Measurements from ENCODE around the gene SYNGAP1.

The SYNGAP1 gene

DNA sequence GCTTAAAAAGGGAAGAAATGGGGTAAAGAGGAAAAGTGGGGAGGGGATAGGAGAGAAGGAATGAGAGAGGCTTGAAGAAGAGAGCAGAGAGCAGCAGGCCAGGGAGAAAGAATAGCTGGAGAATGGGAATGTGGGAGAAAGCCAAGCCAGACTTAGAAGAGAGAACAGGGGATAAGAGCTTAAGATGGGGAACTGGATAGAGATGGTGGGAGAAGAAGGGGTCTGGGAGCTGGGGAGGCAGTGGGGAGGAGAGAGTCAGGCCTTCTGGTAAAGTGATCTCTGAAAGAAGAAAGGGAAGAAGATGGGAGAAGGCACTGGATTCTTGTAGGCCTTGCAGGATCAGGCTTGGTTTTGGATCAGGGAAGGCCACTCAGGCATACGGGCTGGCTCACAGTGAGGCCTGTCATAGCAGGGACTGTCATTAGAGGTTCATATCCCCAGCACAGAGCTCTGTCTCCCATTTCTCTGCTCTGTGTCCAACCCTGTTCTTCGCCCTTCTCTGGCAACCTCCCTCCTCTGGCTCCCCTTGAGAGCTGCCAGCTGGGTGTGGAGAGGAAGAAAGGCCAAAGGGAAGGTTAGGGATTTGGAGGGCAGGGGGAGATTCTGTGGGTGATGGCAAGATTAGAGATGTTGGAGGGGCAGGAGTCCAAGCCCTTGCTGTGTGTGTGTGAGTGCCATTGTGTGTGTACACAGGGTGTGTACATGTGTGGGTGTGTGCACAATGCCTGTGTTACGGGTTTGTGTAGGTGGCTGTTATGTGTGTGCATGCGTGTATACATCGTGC, 9.3 kb downstream of the SYNGAP1 start:
- TF ChIP-seq, protein P1, sequence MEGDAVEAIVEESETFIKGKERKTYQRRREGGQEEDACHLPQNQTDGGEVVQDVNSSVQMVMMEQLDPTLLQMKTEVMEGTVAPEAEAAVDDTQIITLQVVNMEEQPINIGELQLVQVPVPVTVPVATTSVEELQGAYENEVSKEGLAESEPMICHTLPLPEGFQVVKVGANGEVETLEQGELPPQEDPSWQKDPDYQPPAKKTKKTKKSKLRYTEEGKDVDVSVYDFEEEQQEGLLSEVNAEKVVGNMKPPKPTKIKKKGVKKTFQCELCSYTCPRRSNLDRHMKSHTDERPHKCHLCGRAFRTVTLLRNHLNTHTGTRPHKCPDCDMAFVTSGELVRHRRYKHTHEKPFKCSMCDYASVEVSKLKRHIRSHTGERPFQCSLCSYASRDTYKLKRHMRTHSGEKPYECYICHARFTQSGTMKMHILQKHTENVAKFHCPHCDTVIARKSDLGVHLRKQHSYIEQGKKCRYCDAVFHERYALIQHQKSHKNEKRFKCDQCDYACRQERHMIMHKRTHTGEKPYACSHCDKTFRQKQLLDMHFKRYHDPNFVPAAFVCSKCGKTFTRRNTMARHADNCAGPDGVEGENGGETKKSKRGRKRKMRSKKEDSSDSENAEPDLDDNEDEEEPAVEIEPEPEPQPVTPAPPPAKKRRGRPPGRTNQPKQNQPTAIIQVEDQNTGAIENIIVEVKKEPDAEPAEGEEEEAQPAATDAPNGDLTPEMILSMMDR (IDR thresholded peaks at IDR 0.05; ENCODE audit: extremely low read depth, insufficient read depth, missing control alignments): no peak
- peak; percentile 20 for DNase-seq (ENCODE audit: low spot score)
- in situ Hi-C loops (cut with MboI; ENCODE audit: low pct_unique_long_range_greater_than_20kb, low sequenced_read_pairs, unreplicated experiment): no loop called here

DNA sequence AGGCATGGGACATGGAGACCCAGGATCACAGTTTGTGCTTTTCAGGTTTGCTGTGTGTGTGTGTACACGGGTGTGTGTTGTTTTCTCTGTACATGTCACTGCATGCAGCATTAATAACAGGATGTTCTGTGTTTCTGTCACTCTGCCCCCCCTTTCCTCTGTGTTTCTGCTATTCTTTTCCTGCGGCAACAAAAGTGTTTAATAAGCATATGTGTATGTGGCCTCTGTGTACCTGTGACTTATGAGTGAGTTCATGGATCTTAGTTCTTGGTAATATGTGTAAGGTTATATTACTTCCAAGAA, 9.8 kb downstream of the SYNGAP1 start:
- TF ChIP-seq, protein P1 (IDR thresholded peaks at IDR 0.05; ENCODE audit: extremely low read depth, insufficient read depth, missing control alignments): no peak
- in situ Hi-C loops (cut with MboI; ENCODE audit: low pct_unique_long_range_greater_than_20kb, low sequenced_read_pairs, unreplicated experiment): no loop called here
- no peak for DNase-seq (ENCODE audit: low spot score)

DNA sequence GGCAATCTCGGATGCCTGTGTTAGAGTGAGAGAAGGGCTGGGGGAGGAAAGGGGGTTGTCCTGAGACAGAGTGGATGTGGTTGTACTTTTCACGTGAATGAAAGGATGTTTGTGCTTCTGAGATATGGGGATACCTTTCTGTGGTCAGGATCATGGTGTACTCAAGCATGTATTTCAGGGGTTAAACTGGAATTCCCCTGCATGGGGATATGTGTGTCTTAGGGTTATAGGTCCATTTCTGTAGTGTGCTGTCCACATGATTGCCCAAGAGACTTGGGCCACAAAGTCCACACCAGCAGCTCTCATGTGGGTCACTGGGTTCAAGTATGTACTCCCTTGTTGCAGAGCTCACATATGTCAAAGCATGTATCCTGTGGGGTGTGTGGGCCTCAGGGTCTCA, 10.5 kb downstream of the SYNGAP1 start:
- TF ChIP-seq, protein P1 (IDR thresholded peaks at IDR 0.05; ENCODE audit: extremely low read depth, insufficient read depth, missing control alignments): no peak
- DNase-seq (ENCODE audit: low spot score): peak; percentile 43
- in situ Hi-C loops (cut with MboI; ENCODE audit: low pct_unique_long_range_greater_than_20kb, low sequenced_read_pairs, unreplicated experiment): no loop called here

DNA sequence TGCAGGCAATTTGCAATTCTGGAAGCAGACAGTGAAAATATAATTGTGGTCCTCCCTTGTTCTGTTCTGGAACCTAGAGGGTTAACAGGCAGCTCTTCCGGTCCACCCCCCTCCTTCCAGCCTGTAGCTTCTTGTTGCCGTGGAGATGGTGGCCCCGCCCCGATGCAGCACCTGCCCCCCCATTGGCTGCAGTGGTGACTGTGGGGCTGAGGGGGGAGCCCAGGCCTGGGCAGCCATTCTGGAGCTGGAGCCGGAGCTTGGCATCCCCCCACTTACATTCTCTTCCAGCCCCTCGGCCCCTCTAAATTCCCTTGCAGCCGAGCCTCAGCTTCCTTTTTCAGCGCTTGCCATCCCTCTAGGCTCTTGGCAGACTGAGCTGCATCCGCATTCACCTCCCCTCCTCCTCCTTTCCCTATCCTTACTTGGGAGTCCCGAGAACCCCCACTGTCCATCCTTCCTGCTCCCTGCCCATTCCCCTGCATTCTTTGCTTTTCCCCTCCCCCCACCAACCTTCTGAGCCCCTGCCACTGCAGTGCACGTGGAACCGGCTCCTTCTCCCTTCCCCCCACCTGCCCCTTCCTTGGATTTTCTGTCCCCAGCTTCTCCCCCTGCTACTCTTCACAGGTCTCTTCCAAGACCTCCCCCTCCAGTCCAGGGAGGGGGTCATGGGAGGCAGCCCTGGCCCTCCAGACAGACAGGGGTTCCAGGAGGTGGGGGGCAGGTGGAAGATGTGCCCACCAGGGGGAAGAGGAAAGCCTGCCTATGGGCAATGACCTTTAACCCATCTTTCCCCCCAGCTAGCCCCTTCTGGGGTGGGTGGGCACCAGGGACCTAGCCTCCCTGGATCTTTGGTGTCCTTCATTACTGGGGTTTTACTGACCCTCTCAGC, 11.4 kb downstream of the SYNGAP1 start:
- peak; percentile 95 for DNase-seq (ENCODE audit: low spot score)
- in situ Hi-C loops (cut with MboI; ENCODE audit: low pct_unique_long_range_greater_than_20kb, low sequenced_read_pairs, unreplicated experiment): no loop called here
- TF ChIP-seq, protein P1 (IDR thresholded peaks at IDR 0.05; ENCODE audit: extremely low read depth, insufficient read depth, missing control alignments): no peak

DNA sequence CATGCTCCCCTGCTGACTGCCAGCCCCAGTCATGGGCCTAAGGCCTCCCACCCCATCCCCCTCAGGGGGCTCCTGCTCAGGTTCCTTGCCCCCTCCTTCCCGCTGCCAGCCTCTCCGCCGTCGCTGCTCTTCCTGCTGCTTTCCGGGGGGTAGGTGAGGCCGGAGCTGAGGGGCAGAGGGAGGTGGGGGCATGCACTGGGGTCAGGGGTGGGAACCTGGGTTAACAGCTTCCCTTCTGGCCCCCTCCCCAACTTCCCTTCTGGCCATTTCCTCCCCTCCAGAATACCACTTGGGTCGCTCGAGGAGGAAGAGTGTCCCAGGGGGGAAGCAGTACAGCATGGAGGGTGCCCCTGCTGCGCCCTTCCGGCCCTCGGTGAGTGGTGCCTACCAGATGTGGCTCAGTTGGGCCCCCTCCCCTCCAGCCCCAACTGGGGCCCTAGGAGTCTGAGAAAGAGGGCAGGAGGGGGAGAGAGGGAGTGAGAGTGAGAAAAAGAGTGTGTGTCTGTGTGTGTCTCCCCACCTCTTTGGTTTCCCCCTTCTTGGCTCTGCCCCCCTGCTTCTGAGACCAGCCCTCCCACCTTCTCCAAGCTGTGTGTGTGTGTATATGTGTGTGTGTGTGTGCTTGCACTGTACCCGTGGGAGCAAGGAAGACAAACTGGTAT, 12.1 kb downstream of the SYNGAP1 start:
- peak; percentile 58 for DNase-seq (ENCODE audit: low spot score)
- TF ChIP-seq, protein P1 (IDR thresholded peaks at IDR 0.05; ENCODE audit: extremely low read depth, insufficient read depth, missing control alignments): no peak
- in situ Hi-C loops (cut with MboI; ENCODE audit: low pct_unique_long_range_greater_than_20kb, low sequenced_read_pairs, unreplicated experiment): no loop called here

DNA sequence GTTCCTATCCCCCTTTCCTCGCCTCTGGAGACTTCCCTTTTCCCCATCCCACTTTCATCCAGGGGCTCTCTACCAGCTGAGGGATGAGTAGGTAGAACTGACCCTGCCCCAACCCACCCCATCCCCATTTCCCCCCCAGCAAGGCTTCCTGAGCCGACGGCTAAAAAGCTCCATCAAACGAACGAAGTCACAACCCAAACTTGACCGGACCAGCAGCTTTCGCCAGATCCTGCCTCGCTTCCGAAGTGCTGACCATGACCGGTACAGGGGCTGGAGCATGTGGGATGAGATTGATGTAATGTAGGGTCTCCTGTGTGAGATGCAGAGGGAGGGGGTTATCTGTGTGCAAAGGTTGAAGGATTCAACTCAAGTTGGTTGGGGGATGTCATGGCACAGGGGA, 12.7 kb downstream of the SYNGAP1 start:
- DNase-seq (ENCODE audit: low spot score): peak; percentile 22
- TF ChIP-seq, protein P1 (IDR thresholded peaks at IDR 0.05; ENCODE audit: extremely low read depth, insufficient read depth, missing control alignments): no peak
- in situ Hi-C loops (cut with MboI; ENCODE audit: low pct_unique_long_range_greater_than_20kb, low sequenced_read_pairs, unreplicated experiment): no loop called here

Measured in GM13977 (cell line).